Muscle layer of colon (tissue), 2 donors: ENCODE data around the gene FOS.
"Not testable (repeated sequence)": the region's sequence is repeated elsewhere in the genome, so short reads cannot be mapped to it uniquely, and the experiment has no call there.

Source experiments
- H3K27ac ChIP-seq: one replicate; pipeline ENCODE4 v1.7.0; 2013; ENCODE audit warnings: low read depth, mild to moderate bottlenecking, low read length, moderate library complexity
- H3K27me3 ChIP-seq, 2 donors: one replicate each; pipeline ENCODE4 v1.7.0; 2013; ENCODE audit warnings: low read length in 2 of 2, mild to moderate bottlenecking in 2 of 2; ENCODE audit not compliant: insufficient read depth in 2 of 2, control insufficient read depth in 1 of 2
- H3K36me3 ChIP-seq: one replicate; pipeline ENCODE4 v1.7.0; 2013; ENCODE audit warnings: mild to moderate bottlenecking, low read length; ENCODE audit not compliant: insufficient read depth
- H3K4me1 ChIP-seq: one replicate; pipeline ENCODE4 v1.7.0; 2013; ENCODE audit warnings: mild to moderate bottlenecking, low read length; ENCODE audit not compliant: insufficient read depth
- H3K4me3 ChIP-seq, 2 donors: one replicate each; pipeline ENCODE4 v1.7.0; 2013; ENCODE audit warnings: low read length in 2 of 2, low read depth in 1 of 2, mild to moderate bottlenecking in 1 of 2, moderate library complexity in 1 of 2
- H3K9ac ChIP-seq: one replicate; pipeline ENCODE4 v1.7.0; 2013; ENCODE audit warnings: low read length
- H3K9me3 ChIP-seq: one replicate; pipeline ENCODE4 v1.7.0; 2013; ENCODE audit warnings: mild to moderate bottlenecking, low read length
- donor health status: abdominal sarcoma.
- donor health status: Adenocarcinoma of cecum.

Gene FOS

DNA sequence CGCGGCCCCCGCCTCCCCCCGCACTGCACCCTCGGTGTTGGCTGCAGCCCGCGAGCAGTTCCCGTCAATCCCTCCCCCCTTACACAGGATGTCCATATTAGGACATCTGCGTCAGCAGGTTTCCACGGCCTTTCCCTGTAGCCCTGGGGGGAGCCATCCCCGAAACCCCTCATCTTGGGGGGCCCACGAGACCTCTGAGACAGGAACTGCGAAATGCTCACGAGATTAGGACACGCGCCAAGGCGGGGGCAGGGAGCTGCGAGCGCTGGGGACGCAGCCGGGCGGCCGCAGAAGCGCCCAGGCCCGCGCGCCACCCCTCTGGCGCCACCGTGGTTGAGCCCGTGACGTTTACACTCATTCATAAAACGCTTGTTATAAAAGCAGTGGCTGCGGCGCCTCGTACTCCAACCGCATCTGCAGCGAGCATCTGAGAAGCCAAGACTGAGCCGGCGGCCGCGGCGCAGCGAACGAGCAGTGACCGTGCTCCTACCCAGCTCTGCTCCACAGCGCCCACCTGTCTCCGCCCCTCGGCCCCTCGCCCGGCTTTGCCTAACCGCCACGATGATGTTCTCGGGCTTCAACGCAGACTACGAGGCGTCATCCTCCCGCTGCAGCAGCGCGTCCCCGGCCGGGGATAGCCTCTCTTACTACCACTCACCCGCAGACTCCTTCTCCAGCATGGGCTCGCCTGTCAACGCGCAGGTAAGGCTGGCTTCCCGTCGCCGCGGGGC lies at the start of gene FOS:
TSS of gene FOS (plus strand) at position 407 of the 731 bp plus-strand sequence. CDS start at position 562, 155 bp downstream.
- H3K4me1 ChIP-seq, result peaks cover 33% of the 10 kb centered on the region

GRCh38 chr14:75229661-75230139 lies 48.9 kb upstream of the FOS start:
- H3K36me3 ChIP-seq, result no peaks in the 10 kb centered on the region
- no peaks in the 10 kb centered on the region for H3K27me3 ChIP-seq
- H3K9ac ChIP-seq, result no peak overlapping the region
- H3K9me3 ChIP-seq, result no peaks in the 10 kb centered on the region
- no peak overlapping the region for H3K4me3 ChIP-seq
- H3K27ac ChIP-seq, result no peak overlapping the region
- peaks cover 3% of the 10 kb centered on the region for H3K4me1 ChIP-seq

More for the DNA sequence above, at the start of gene FOS:
- Histone ChIP-seq H3K27me3 (no peaks in the 10 kb centered on the region), H3K9me3 (no peaks in the 10 kb centered on the region), H3K36me3 (peaks cover 25% of the 10 kb centered on the region), H3K27ac (peak within 1 kb of the TSS; percentile 99), H3K9ac (peak within 1 kb of the TSS; percentile 94), H3K4me3 (peak within 1 kb of the TSS; percentile 70 to 94)

- Histone ChIP-seq H3K9ac (no peak overlapping the region), H3K9me3 (no peaks in the 10 kb centered on the region), H3K27ac (no peak overlapping the region), H3K27me3 (no peaks in the 10 kb centered on the region), H3K36me3 (no peaks in the 10 kb centered on the region), H3K4me3 (no peak overlapping the region), H3K4me1 (peaks cover 3% of the 10 kb centered on the region)
Observed at GRCh38 chr14:75230140-75230792, 48.4 kb upstream of the FOS start.

GRCh38 chr14:75231320-75231719 lies 47.3 kb upstream of the FOS start:
- H3K27ac ChIP-seq, result no peak overlapping the region
- H3K4me3 ChIP-seq, result no peak overlapping the region
- H3K4me1 ChIP-seq, result peaks cover 3% of the 10 kb centered on the region
- H3K9ac ChIP-seq, result no peak overlapping the region
- no peaks in the 10 kb centered on the region for H3K9me3 ChIP-seq
- H3K27me3 ChIP-seq, result no peaks in the 10 kb centered on the region
- no peaks in the 10 kb centered on the region for H3K36me3 ChIP-seq

DNA sequence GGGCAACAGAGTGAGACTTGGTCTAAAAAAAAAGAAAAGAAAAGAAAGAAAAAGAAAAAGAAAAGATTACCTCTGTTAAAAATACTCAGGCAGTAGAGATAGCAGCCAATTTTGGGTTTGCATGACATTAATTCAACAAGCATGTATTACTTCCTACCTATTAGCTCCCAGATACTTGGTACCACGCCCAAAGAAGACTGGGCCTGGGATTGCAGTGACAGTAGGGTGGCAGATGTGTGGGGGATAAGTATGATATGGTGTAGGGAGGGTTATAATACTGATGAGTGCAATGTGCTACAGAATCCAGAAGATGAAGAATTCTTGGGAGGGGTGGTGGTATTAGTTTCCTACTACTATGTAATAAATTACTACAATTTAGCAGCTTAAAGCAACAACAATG lies 46.4 kb upstream of the FOS start:
- H3K4me3 ChIP-seq, result no peak overlapping the region
- no peak overlapping the region for H3K9ac ChIP-seq
- no peak overlapping the region for H3K27ac ChIP-seq
- H3K9me3 ChIP-seq, result no peaks in the 10 kb centered on the region
- no peaks in the 10 kb centered on the region for H3K36me3 ChIP-seq
- H3K4me1 ChIP-seq, result peaks cover 11% of the 10 kb centered on the region
- no peaks in the 10 kb centered on the region for H3K27me3 ChIP-seq

GRCh38 chr14:75232597-75232996 lies 46.0 kb upstream of the FOS start:
- peaks cover 15% of the 10 kb centered on the region for H3K4me1 ChIP-seq
- H3K27me3 ChIP-seq, result no peaks in the 10 kb centered on the region
- H3K36me3 ChIP-seq, result no peaks in the 10 kb centered on the region
- no peak overlapping the region for H3K27ac ChIP-seq
- no peaks in the 10 kb centered on the region for H3K9me3 ChIP-seq
- H3K4me3 ChIP-seq, result no peak overlapping the region
- H3K9ac ChIP-seq, result no peak overlapping the region

- no peak overlapping the region for H3K4me3 ChIP-seq
- H3K9me3 ChIP-seq, result no peaks in the 10 kb centered on the region
- no peak overlapping the region for H3K9ac ChIP-seq
- H3K36me3 ChIP-seq, result no peaks in the 10 kb centered on the region
- peaks cover 33% of the 10 kb centered on the region for H3K4me1 ChIP-seq
- H3K27ac ChIP-seq, result no peak overlapping the region
- H3K27me3 ChIP-seq, result no peaks in the 10 kb centered on the region
Observed at GRCh38 chr14:75234173-75235115, 44.2 kb upstream of the FOS start.

DNA sequence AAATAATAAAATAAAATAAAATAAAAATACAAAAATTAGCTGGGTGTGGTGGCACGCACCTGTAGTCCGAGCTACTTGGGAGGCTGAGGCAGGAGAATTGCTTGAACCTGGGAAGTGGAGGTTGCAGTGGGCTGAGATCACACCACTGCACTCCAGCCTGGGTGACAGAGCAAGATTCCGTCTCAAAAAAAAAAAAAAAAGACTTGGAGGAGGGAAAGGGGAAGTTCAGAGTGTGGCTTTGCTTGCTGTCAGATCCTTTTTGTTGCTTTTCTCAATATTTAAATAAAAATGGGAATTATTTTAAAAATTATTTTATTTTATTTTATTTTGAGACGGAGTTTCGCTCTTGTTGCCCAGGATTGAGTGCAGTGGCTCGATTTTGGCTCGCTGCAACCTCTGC lies 43.4 kb upstream of the FOS start:
- not testable (repeated sequence) for H3K36me3 ChIP-seq, H3K9me3 ChIP-seq, H3K4me3 ChIP-seq, H3K27me3 ChIP-seq, H3K9ac ChIP-seq, H3K27ac ChIP-seq
- peaks cover 37% of the 10 kb centered on the region for H3K4me1 ChIP-seq

DNA sequence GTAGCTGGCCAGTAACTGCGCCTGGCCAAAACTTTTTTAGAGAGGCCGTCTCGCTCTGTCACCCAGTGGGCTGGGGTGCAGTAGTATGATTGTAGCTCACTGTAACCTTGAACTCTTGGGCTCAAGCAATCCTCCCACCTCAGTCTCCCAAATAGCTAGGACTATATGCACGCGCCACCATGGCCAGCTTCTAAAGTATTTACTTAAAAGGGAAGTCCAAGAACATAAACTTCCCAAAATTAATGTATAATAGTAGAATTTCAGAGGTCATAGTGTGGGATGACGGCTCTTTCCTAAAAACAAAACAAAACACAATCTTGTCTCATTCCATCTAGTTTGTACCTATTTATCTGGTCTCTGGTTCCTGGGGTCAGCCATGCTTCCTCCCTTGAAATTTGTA lies 42.2 kb upstream of the FOS start:
- no peaks in the 10 kb centered on the region for H3K9me3 ChIP-seq
- peaks cover 36% of the 10 kb centered on the region for H3K4me1 ChIP-seq
- H3K27me3 ChIP-seq, result no peaks in the 10 kb centered on the region
- no peak overlapping the region for H3K9ac ChIP-seq
- H3K4me3 ChIP-seq, result no peak overlapping the region
- H3K27ac ChIP-seq, result peak overlapping the region; percentile 70
- H3K36me3 ChIP-seq, result no peaks in the 10 kb centered on the region

- Histone ChIP-seq H3K27me3 (no peaks in the 10 kb centered on the region), H3K27ac (peak overlapping the region; percentile 70), H3K4me3 (peak overlapping the region in 1 of 2 donors; percentile 21), H3K36me3 (no peaks in the 10 kb centered on the region), H3K9me3 (no peaks in the 10 kb centered on the region), H3K4me1 (peaks cover 36% of the 10 kb centered on the region), H3K9ac (no peak overlapping the region)
Observed at GRCh38 chr14:75236901-75237419, 41.7 kb upstream of the FOS start.
